HG03457 (cell line): ENCODE results near the gene MLF1.
A peak's percentile ranks its signal among the peaks of the same experiment; 100 is the strongest.

Experiments
- ATAC-seq: cut with Tn5 transposase; IDR thresholded peaks from one replicate; pipeline ENCODE4 v1.9.1; 2021; ENCODE audit warnings: moderate number of reproducible peaks; ENCODE audit not compliant: unreplicated experiment

Gene MLF1

DNA sequence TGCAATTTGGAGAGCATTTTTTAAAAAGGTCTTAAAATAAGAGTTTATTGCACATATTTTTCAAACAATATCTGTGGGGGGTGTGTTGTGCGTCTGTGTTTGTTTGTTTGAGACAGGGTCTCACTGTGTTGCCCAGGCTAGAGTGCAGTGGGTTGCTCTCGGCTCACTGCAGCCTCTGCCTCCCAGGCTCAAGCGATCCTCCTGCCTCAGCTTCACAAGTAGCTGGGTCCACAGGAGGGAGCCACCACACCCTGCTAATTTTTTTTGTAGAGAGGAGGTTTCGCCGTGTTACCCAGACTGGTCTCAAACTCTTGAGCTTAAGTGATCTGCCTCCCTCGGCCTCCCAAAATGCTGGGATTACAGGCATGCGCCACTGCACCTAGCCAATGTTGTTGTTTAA, 2.7 kb downstream of the MLF1 start:
- no peak for ATAC-seq

DNA sequence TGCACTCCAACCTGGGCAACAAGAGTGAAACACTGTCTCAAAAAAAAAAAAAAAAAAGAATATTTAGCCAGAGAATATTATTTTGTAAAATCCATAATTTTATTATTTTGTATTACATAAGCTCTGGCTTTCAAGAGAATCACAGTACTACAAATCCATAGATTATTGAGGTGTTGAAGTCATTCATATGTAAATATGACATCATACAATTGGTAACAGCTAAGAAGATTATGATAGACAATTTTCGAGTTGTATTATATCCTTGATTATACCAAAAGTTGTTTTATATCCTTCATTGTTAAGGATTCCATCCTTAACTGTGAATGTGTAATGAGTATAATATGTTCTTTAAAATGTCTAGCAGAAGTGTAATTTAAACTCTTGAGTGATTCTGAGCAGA, 3.7 kb downstream of the MLF1 start:
- no peak for ATAC-seq

DNA sequence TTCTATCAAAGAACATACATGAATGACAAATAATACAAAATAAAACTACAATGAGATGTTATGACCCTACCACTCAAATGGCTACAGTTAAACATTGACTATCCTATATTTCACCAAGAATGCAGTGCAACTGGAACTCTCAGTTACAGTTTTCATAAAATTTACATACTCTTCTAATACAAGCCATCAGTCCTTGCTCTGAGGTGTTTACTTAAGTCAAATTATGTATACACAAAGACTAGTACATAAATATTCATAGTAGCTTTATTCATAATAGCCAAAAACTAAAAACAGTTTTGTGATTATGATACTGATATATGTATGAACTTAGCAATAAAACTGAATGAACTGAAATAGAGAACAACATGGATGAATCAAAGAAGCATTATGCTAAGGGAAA, 19.2 kb downstream of the MLF1 start:
- ATAC-seq: no peak

DNA sequence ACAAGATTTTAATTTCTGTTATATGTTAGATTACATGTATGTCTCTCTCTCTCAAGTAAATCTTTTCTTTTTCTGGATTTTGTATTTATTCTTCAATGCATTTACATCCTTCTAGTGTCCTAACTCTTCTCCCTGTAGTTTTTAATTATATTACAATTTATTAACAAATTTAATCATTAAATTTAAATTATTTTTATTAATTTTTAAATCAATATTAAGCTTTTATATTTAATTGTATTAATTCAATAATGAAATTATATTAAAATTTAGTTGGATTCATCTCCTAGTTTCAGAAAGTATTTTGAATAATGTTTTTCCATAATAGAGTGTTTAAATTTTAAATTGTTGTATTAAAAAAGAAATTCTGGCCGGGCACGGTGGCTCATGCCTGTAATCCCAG, 29.8 kb downstream of the MLF1 start:
- no peak for ATAC-seq

- no peak for ATAC-seq
These were observed 31.2 kb downstream of the MLF1 start for GRCh38 chr3:158602227-158602626.

- ATAC-seq: no peak
These were observed 47.2 kb downstream of the MLF1 start for GRCh38 chr3:158617982-158618875.

DNA sequence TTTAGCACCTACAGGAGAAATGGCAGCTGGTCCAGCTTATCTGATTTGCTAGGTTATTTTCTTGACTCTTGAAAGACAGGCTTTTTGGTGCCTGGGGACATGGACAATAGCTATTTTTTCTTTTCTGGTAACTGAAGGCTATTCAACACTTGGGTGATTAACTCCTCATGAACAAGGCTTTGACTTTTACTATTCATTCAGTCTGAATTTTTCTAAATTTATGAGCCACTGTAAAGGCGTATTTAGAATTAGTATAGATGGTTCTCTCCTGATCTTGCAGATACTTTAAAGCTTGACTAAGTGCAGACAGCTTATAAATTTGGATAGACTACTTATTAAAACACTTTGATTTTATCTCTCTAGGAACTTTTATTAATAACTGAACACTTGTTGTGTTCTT, 54.9 kb downstream of the MLF1 start:
- no peak for ATAC-seq

GRCh38 chr3:158631981-158632380, 61.0 kb downstream of the MLF1 start:
- no peak for ATAC-seq

GRCh38 chr3:158640646-158641045, 69.7 kb downstream of the MLF1 start:
- ATAC-seq: no peak

DNA sequence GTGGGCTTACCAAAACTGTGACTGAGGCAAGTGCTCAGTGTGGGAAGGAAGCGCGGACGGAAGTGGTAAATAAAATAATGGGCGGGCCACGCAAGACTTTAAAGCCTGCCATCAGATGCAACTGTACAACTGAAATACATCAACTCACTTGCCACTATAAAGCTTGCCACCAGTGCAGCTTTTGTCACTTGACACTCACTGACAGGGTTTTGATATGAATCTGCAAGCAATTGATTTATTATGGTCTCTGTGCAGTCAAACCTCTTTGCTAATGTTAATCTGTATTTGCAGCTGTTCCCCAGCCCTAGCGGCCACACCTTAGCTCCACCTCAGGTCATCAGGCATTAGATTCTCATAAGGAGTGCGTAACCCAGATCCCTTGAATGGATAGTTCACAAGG, 71.0 kb downstream of the MLF1 start:
- ATAC-seq: no peak

GRCh38 chr3:158642474-158643210, 71.6 kb downstream of the MLF1 start:
- ATAC-seq: no peak

DNA sequence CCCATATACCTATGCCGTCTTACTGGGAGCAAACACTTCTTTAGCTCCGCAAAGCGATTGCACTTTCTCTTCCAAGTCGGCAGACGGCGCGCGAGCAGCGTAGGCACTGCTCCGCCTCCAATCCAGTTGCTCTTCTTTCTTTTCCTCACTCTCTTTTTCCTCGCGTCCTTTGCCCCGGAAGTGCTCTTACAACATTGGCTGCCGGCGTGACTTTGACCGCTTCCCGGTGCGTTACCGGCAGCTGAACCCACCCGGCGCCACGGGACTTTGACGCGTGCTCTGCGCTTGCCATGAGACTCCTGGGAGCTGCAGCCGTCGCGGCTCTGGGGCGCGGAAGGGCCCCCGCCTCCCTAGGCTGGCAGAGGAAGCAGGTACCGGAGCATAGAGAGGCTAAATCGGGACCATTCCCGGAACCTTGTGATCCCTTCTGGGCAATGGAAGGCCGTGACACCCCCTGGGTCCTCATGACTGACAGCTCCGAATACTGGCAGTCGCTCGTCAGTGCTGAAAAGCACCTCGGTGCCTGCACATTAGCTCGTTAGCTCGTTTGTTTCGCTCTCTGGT, 73.4 kb downstream of the MLF1 start, which contains the start of gene GFM1:
Gene GFM1, plus strand, starts transcription at position 183 of the 564 bp plus-strand sequence. Its CDS starts 108 bp downstream, at position 291.
- ATAC-seq: peak; percentile 99

- no peak for ATAC-seq
These were observed 78.8 kb downstream of the MLF1 start for GRCh38 chr3:158649791-158650190.

GRCh38 chr3:158651192-158651591, 80.2 kb downstream of the MLF1 start:
- no peak for ATAC-seq

GRCh38 chr3:158652463-158652862, 81.5 kb downstream of the MLF1 start:
- no peak for ATAC-seq
